GM23248 (cell line): ENCODE data around the gene PTGES2. TPM values are rescaled to one million over a fixed set of nuclear protein-coding genes. Genes with fewer than 3 reads are reported as not detected.

Experiments
- DNase-seq: peaks from one replicate; pipeline ENCODE4 v3.0.0-alpha.2; 2015
- H2AFZ ChIP-seq: fragments of 200-600 bp; sonication (generic); 2 replicates; pipeline ENCODE4 v1.6.1; 2016; ENCODE audit warnings: antibody characterized with exemption
- H3F3A ChIP-seq: fragments of 200-600 bp; sonication (generic); 2 replicates; pipeline ENCODE4 v1.6.1; 2016; ENCODE audit warnings: mild to moderate bottlenecking, antibody characterized with exemption, mixed run types; ENCODE audit not compliant: insufficient read depth
- H3K27ac ChIP-seq: fragments of 200-600 bp; sonication (generic); 2 replicates; pipeline ENCODE4 v1.5.1; 2016; ENCODE audit warnings: mild to moderate bottlenecking
- H3K27me3 ChIP-seq: fragments of 200-600 bp; sonication (generic); replicated peaks from 2 replicates; pipeline ENCODE4 v1.6.1; 2016; ENCODE audit warnings: mild to moderate bottlenecking; ENCODE audit not compliant: insufficient read depth
- H3K36me3 ChIP-seq: fragments of 200-600 bp; sonication (generic); 2 replicates; pipeline ENCODE4 v1.6.1; 2016; ENCODE audit warnings: low read depth, mild to moderate bottlenecking
- H3K4me1 ChIP-seq: fragments of 200-600 bp; sonication (generic); 2 replicates; pipeline ENCODE4 v1.6.1; 2016; ENCODE audit warnings: mild to moderate bottlenecking; ENCODE audit not compliant: insufficient read depth
- H3K4me2 ChIP-seq: fragments of 200-600 bp; sonication (generic); one replicate; pipeline ENCODE4 v1.6.1; 2016; ENCODE audit warnings: mild to moderate bottlenecking; ENCODE audit not compliant: unreplicated experiment
- H3K4me3 ChIP-seq: fragments of 200-600 bp; sonication (generic); 2 replicates; pipeline ENCODE4 v1.5.1; 2016; ENCODE audit warnings: mild to moderate bottlenecking
- H3K79me2 ChIP-seq: fragments of 200-600 bp; sonication (generic); 2 replicates; pipeline ENCODE4 v1.6.1; 2016; ENCODE audit warnings: mild to moderate bottlenecking; ENCODE audit not compliant: insufficient read depth
- H3K9ac ChIP-seq: fragments of 200-600 bp; sonication (generic); 2 replicates; pipeline ENCODE4 v1.6.1; 2016; ENCODE audit warnings: mild to moderate bottlenecking
- H3K9me2 ChIP-seq: fragments of 200-600 bp; sonication (generic); 2 replicates; pipeline ENCODE4 v1.6.1; 2016; ENCODE audit warnings: mixed run types, mild to moderate bottlenecking, moderate library complexity; ENCODE audit not compliant: insufficient read depth
- H3K9me3 ChIP-seq: fragments of 200-600 bp; sonication (generic); one replicate; pipeline ENCODE4 v1.6.1; 2017; ENCODE audit warnings: low read depth
- H4K20me1 ChIP-seq: fragments of 200-600 bp; sonication (generic); 2 replicates; pipeline ENCODE4 v1.6.0; 2016; ENCODE audit not compliant: insufficient read depth
- EZH2 ChIP-seq: fragments of 200-600 bp; sonication (generic); IDR thresholded peaks from 2 replicates; pipeline ENCODE4 v1.6.1; 2018; ENCODE audit warnings: antibody characterized with exemption, mild to moderate bottlenecking; ENCODE audit not compliant: insufficient read depth, poor library complexity, severe bottlenecking
- EZH2phosphoT487 ChIP-seq: fragments of 200-600 bp; sonication (generic); IDR thresholded peaks from 2 replicates; pipeline ENCODE4 v1.6.1; 2018; ENCODE audit warnings: antibody characterized with exemption, moderate library complexity, mild to moderate bottlenecking, low read depth; ENCODE audit not compliant: insufficient read depth
- WGBS, 2 experiments: methylation state at CpG; one replicate each; pipeline ENCODE4 v1.1.6; 2015 to 2017; ENCODE audit warnings: low lambda C conversion rate in 2 of 2, low coverage in 1 of 2; ENCODE audit errors: missing lambda C conversion rate in 2 of 2; 5-methylcytosine and 5-hydroxymethylcytosine counted together
- in situ Hi-C: fragments of 300-500 bp; cut with MboI; formaldehyde crosslinking; loops from 2 replicates; pipeline ENCODE4 v1.15.0; 2020
- polyA plus RNA-seq: library from polyadenylated mRNA; unstranded; fragments of >200 nt; fragmentation: Nextera tagmentation; extraction: Ambion mirVana; gene quantifications from 2 replicates; pipeline ENCODE4 v1.2.1, GENCODE V29; 2016
- total RNA-seq: library from RNA; depleted of rRNA; stranded (reverse); fragments of >200 nt; shearing (Covaris generic); gene quantifications from 2 replicates; pipeline ENCODE4 v1.2.3, GENCODE V29; 2014

The PTGES2 gene
- total and polyA plus RNA-seq, 2 experiments from 2014 or later: 63.3 to 68.6 TPM

DNA sequence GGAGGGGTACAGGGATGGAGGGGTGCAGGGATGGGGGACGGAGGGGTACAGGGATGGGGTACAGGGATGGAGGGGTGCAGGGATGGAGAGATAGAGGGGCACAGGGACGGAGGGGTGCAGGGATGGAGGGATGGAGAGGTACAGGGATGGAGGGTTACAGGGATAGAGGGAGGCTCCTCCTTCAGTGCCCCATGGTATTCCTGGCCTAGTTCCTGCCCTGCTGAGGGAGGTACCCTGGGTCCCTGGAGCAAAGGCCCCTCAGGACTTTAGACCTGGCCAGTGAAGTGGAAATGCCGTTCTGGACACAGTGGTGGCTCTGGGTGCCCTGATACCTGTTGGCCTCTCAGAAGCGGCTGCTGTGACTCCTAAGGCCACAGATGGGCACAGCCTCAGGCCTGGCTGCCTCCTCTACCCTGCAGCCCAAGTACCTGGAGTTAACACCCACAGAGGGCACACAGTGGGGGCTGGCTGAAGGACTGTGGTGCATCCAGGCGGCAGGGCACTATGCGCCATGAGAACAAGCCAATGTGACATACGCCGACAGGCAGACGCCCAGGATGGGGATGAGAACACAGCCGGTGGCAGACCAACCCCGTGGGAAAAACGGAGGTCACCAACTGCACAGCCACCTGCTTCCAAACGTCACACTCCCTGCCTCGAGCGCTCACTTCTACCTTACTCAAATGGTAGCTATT lies 8.4 kb downstream of the PTGES2 start:
- H3K9me2 ChIP-seq: no peaks in the 10 kb centered on the region
- DNase-seq: no peak
- no peaks in the 10 kb centered on the region for H3K79me2 ChIP-seq
- no peak overlapping the region for H3K4me2 ChIP-seq
- no peaks in the 10 kb centered on the region for H4K20me1 ChIP-seq
- 49 to 51% methylated on average over 13 to 15 of the region's 15 CpGs for WGBS, 2 experiments
- no peak overlapping the region for H3K4me3 ChIP-seq
- no peaks in the 10 kb centered on the region for H3K27me3 ChIP-seq
- H3K27ac ChIP-seq: no peak overlapping the region
- no peaks in the 10 kb centered on the region for H3F3A ChIP-seq
- no peak overlapping the region for H3K9ac ChIP-seq
- H3K4me1 ChIP-seq: no peaks in the 10 kb centered on the region
- no peak overlapping the region for H2AFZ ChIP-seq
- in situ Hi-C loops: no loop called here
- TF ChIP-seq EZH2phosphoT487 (no peak), EZH2 (no peak)
- no peaks in the 10 kb centered on the region for H3K9me3 ChIP-seq
- no peaks in the 10 kb centered on the region for H3K36me3 ChIP-seq

DNA sequence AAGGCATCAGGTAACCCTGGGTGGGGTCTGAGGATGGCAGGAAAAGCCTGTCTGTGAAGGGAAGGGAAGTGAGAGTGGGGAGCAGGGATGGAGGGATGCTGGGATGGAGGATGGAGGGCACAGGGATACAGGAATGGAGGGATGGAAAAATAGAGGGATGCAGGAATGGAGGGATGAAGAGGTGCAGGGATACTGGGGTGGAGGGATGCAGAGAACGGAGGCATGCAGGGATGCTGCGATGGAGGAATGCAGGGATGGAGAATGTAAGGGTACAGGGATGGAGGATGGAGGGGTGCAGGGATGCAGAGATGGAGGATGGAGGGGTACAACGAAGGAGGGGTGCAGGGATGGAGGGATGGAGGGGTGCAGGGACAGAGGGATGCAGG lies 9.1 kb downstream of the PTGES2 start:
- TF ChIP-seq EZH2phosphoT487 (no peak), EZH2 (no peak)
- DNase-seq: no peak
- Histone ChIP-seq H3F3A (no peaks in the 10 kb centered on the region), H3K36me3 (no peaks in the 10 kb centered on the region), H3K9me2 (no peaks in the 10 kb centered on the region), H3K9ac (no peak overlapping the region), H3K4me1 (no peaks in the 10 kb centered on the region), H3K4me3 (no peak overlapping the region), H3K27me3 (no peaks in the 10 kb centered on the region), H3K27ac (no peak overlapping the region), H3K79me2 (no peaks in the 10 kb centered on the region), H3K9me3 (no peaks in the 10 kb centered on the region), H2AFZ (no peak overlapping the region), H4K20me1 (no peaks in the 10 kb centered on the region), H3K4me2 (no peak overlapping the region)
- in situ Hi-C loops: no loop called here
- WGBS, 2 experiments: 30% methylated on average over 3 of the region's 3 CpGs; no CpG with 5 or more reads in 1 of the 2 experiments

DNA sequence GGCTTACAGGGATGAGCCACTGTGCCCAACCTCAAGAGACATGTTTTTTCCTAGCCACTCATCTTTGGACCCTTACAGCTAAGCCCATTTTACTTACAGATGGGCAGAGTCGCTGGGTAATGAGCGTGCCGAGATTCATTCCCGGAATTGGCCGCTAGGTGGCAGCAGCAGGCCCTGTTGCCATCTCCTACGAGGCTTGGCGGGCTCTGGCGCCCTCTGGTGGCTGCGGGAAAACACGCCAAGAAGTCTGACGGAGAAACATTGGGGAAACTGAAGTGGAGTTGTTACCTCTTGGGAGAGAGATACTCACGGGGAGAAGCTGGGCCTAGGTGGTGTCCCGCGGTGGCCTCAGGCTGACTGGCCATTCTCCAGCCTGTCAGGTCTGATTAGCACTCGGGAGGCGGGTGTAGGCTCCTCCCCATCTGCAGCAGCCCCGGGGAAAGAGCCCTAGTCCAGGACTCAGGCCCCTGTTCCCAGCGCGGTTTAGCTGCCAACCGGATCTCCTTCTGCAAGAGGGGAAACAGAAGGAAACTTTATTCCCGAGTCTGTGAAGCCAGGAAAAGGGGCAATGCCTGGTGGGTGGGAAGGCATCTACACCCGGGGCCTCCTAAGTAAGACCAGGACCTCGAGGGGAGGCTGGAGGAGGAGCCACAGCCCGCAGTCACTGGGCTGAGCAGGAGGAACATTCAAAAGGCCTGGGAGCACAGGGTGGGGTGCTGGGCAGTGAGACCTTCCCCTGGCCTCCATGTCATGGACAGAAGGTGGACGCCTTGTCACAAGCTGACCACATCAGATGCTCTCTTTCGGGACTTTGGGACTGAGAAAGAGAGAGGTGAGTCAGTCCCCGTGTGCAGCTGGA lies 9.7 kb downstream of the PTGES2 start:
- Histone ChIP-seq H3K9me3 (no peaks in the 10 kb centered on the region), H3K9ac (no peak overlapping the region), H4K20me1 (no peaks in the 10 kb centered on the region), H3K4me1 (no peaks in the 10 kb centered on the region), H3K27ac (no peak overlapping the region), H3K4me2 (no peak overlapping the region), H3K9me2 (no peaks in the 10 kb centered on the region), H3K36me3 (no peaks in the 10 kb centered on the region), H3K4me3 (no peak overlapping the region), H3K79me2 (no peaks in the 10 kb centered on the region), H3K27me3 (no peaks in the 10 kb centered on the region), H3F3A (no peaks in the 10 kb centered on the region), H2AFZ (peak overlapping the region; percentile 58)
- WGBS, 2 experiments: 3 to 4% methylated on average over 27 of the region's 27 CpGs
- in situ Hi-C loops: no loop called here
- DNase-seq: peak; percentile 73
- TF ChIP-seq EZH2 (no peak), EZH2phosphoT487 (no peak)

DNA sequence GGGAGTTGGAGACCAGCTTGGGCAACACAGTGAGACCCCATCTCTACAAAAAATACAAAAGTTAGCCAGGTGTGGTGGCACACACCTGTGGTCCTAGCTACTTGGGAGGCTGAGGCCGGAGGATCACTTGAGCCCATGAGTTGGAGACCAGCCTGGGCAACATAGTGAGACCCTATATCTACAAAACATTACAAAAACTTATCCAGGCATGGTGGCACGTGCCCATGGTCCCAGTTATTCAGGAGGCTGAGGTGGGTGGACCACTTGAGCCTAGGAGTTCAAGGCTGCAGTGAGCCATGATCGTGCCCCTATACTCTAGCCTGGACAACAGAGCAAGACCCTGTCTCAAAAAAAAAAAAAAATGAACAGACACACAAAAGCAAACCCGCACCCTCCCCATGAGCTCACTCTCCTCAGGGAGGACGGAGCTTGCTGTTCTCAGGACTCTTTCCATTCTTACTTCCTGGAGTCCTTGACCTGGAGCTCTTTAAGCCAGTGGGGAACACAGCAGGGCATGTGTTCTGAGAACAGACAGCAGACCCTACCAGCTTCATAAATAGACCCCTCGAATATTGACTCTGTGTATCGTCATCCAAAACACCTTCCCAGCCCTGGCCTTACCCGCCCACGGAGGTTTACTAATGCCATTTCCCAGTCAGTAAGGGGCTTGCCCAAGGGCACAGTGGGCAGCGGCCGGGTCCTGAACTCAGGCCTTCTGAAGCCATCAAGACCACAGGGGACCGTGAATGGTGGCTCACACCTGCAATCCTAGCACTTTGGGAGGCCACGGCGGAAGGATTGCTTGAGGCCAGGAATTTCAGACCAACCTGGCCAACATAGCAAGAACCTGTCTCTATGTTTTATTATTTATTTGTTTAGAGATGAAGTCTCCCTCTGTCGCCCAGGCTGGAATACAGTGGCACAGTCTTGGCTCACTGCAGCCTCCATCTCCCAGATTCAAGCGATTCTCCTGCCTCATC lies 11.1 kb downstream of the PTGES2 start:
- TF ChIP-seq EZH2 (no peak), EZH2phosphoT487 (no peak)
- no peak overlapping the region for H3K9ac ChIP-seq
- H3K27ac ChIP-seq: no peak overlapping the region
- H3K9me3 ChIP-seq: no peaks in the 10 kb centered on the region
- H2AFZ ChIP-seq: no peak overlapping the region
- no peaks in the 10 kb centered on the region for H4K20me1 ChIP-seq
- no peaks in the 10 kb centered on the region for H3K36me3 ChIP-seq
- in situ Hi-C loops: no loop called here
- no peak overlapping the region for H3K4me2 ChIP-seq
- no peaks in the 10 kb centered on the region for H3K79me2 ChIP-seq
- no peaks in the 10 kb centered on the region for H3K4me1 ChIP-seq
- no peak overlapping the region for H3K4me3 ChIP-seq
- H3K27me3 ChIP-seq: no peaks in the 10 kb centered on the region
- WGBS, 2 experiments: 88 to 89% methylated on average over 16 of the region's 16 CpGs
- no peaks in the 10 kb centered on the region for H3F3A ChIP-seq
- DNase-seq: no peak
- H3K9me2 ChIP-seq: no peaks in the 10 kb centered on the region
